Measurements from ENCODE around the gene ERAP2. TPM values are rescaled to one million over a fixed set of nuclear protein-coding genes. Genes with fewer than 3 reads are reported as not detected.

The ERAP2 gene
- total and polyA plus RNA-seq, 4 donors, result 2.9 to 5.7 (median 4.1) TPM

DNA sequence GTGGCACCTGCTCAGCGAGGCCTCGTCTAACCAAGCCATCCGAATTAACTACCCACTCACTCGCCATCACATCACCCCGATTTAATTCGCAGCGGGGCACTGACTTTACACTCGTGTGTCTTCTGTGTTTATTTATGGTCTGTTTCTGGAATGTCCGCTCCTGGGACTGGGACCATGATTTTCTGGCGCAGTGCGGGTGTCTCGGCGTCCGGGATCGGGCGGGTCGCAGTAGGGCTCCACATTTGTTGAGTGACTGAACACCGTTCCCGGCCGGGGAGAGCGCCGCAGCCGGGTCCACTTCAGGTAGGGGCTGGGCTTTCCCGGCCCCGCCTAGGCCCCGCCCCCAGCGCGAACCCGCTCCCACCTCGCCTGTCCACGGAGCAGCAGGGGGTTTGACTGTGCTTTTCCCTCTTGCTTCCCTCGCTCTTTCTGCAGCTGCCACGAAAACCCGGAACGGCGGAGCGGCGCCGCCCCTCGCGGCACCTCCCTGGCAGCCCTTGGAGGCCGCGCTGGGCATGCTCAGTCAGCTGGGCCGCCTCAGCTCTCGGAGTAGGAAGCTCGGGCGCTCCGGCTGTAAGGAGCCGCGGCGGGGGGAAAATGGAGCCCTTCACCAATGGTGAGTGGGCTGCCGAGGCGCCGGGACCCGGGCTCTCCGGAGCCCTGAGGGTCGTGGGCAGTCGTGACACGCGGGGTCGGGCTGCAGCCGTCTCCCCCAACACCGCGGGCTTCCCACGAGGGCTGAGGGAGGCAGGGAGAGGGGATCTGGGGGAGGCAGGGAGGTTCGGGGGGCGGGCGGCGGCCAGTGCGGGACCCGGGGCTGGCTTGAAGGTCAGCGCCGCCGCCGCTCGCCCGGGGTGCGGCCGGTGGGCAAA, 59.5 kb downstream of the ERAP2 start, which contains the start of gene LNPEP:
Gene LNPEP, plus strand, starts transcription at position 522 of the 872 bp plus-strand sequence. Its CDS starts 76 bp downstream, at position 598.
- Histone ChIP-seq H3K4me1 (ENCODE audit: control insufficient read depth, insufficient read depth, low read length) (no peaks in the 10 kb centered on the region), H3K4me3 (ENCODE audit: low read depth, low read length) (peak within 1 kb of the TSS; percentile 92), H3K27me3 (ENCODE audit: control insufficient read depth, insufficient read depth, low read length) (no peaks in the 10 kb centered on the region), H3K36me3 (ENCODE audit: control insufficient read depth, insufficient read depth, low read length) (no peaks in the 10 kb centered on the region), H3K27ac (ENCODE audit: low read depth, low read length) (peak within 1 kb of the TSS; percentile 99), H3K9me3 (ENCODE audit: control insufficient read depth, insufficient read depth, low read length) (no peaks in the 10 kb centered on the region)
- WGBS (ENCODE audit: insufficient coverage), result under 1% methylated on average over 75 of the region's 79 CpGs
- DNase-seq (ENCODE audit: low read depth in 4 of 6, low spot score in 6 of 6), result peak; percentile 87 to 99 (median 95)

DNA sequence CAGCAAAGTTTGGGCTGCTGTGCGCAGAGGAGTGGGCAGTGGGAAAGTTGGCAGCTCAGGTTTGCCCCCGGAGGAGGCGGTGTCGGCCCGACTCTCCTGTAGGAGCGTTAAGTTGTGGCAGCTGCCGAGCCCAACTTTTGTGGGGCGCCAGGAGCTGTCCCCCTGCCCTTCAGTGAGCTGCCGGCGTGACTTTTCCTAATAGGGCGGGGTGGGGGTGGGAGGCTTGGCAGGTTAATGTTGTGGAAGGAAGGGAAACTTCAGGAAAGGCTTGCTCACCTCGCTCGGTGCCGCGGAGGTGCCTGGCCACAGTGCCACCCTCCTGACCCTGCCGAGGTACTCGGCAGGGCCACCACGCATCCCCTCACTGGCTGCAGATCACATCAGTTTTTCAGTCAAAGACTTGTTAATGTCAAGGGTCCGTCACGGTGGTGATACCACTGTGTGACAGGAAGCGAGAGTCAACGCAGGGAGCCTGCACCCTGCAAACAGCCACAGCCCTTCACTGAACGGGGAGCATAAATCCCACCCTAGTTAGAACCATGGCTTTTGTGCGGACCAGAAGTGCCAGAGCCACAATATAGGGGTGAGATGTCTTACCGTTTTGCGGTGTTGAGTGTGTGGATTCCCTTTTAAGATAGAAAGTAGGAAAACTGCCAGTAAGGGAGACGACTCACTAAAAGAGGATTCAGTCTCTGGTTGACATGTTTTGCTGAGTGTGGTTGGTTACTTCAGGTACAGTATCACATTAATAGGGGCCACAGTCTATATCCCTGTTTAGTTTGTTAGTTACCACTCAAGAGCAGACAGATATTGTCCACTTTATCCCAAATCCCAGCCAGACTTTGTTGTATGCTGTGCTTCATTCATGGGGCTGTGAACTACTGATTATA, 60.4 kb downstream of the ERAP2 start:
- no peaks in the 10 kb centered on the region for H3K27me3 ChIP-seq (ENCODE audit: control insufficient read depth, insufficient read depth, low read length)
- H3K27ac ChIP-seq (ENCODE audit: low read depth, low read length), result peak overlapping the region; percentile 99
- DNase-seq (ENCODE audit: low read depth in 4 of 6, low spot score in 6 of 6), result peak in 5 of 6 donors; percentile 12 to 52 (median 44)
- H3K4me3 ChIP-seq (ENCODE audit: low read depth, low read length), result peak overlapping the region; percentile 92
- H3K4me1 ChIP-seq (ENCODE audit: control insufficient read depth, insufficient read depth, low read length), result no peaks in the 10 kb centered on the region
- WGBS (ENCODE audit: insufficient coverage), result 0% methylated on average over 26 of the region's 27 CpGs
- no peaks in the 10 kb centered on the region for H3K36me3 ChIP-seq (ENCODE audit: control insufficient read depth, insufficient read depth, low read length)
- no peaks in the 10 kb centered on the region for H3K9me3 ChIP-seq (ENCODE audit: control insufficient read depth, insufficient read depth, low read length)

DNA sequence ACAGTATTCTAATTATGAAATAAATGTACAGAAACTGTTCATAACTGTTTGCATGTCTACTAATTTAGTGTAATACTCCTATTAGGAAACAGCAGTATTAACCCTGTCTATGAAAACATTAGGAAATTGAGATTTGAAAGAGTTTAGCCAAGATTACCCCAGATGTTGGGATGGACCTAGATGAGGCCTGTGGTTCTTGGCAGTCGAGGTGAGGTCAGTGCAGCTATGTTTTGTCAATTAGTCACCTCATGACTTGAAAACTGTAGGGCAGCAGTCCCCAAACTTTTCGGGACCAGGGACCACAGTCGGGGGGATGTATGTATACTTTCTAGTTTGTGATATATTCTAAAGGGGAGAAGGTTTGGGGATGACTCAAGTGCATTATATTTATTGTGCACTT, 64.3 kb downstream of the ERAP2 start:
- H3K36me3 ChIP-seq (ENCODE audit: control insufficient read depth, insufficient read depth, low read length), result no peaks in the 10 kb centered on the region
- H3K4me3 ChIP-seq (ENCODE audit: low read depth, low read length), result no peak overlapping the region
- 86% methylated on average over 1 of the region's 3 CpGs for WGBS (ENCODE audit: insufficient coverage)
- H3K9me3 ChIP-seq (ENCODE audit: control insufficient read depth, insufficient read depth, low read length), result no peaks in the 10 kb centered on the region
- no peaks in the 10 kb centered on the region for H3K4me1 ChIP-seq (ENCODE audit: control insufficient read depth, insufficient read depth, low read length)
- H3K27me3 ChIP-seq (ENCODE audit: control insufficient read depth, insufficient read depth, low read length), result no peaks in the 10 kb centered on the region
- no peak overlapping the region for H3K27ac ChIP-seq (ENCODE audit: low read depth, low read length)
- DNase-seq (ENCODE audit: low read depth in 4 of 6, low spot score in 6 of 6), result no peak

DNA sequence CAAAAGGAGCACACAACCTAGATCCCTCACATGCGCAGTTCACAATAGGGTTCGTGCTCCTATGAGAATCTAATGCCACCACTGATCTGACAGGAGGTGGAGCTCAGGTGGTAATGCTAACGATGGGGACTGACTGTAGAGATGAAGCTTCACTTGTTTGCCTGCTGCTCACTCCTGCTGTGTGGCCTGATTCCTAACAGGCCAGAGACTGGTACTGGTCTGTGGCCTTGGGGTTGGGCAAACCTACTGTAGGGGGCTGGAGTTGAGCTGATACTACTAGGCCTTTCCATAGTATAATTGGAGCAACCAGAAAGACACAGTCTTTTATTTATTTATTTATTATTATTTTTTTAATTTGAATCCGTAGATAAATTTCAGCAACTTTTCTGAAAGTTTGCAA, 64.8 kb downstream of the ERAP2 start:
- no peaks in the 10 kb centered on the region for H3K4me1 ChIP-seq (ENCODE audit: control insufficient read depth, insufficient read depth, low read length)
- no peak for DNase-seq (ENCODE audit: low read depth in 4 of 6, low spot score in 6 of 6)
- 0% methylated on average over 1 of the region's 4 CpGs for WGBS (ENCODE audit: insufficient coverage)
- H3K27ac ChIP-seq (ENCODE audit: low read depth, low read length), result no peak overlapping the region
- H3K36me3 ChIP-seq (ENCODE audit: control insufficient read depth, insufficient read depth, low read length), result no peaks in the 10 kb centered on the region
- H3K27me3 ChIP-seq (ENCODE audit: control insufficient read depth, insufficient read depth, low read length), result no peaks in the 10 kb centered on the region
- no peaks in the 10 kb centered on the region for H3K9me3 ChIP-seq (ENCODE audit: control insufficient read depth, insufficient read depth, low read length)
- no peak overlapping the region for H3K4me3 ChIP-seq (ENCODE audit: low read depth, low read length)

DNA sequence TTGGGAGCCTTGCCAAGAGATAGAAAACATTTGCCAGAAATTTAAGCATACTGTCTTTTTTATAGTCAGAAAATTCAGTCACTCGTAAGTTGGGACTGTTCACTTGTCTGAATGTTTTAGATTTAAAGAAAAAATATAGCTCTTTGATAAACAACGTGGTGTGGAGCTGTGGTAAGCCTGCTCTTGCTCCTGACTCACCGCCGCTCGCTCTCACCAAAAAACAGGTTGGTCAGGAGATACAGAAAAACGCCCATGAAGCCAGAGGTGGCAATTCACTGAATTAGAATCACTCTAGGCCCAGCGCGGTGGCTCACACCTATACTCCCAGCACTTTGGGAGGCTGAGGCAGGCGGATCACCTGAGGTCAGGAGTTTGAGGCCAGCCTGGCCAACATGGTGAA, 65.8 kb downstream of the ERAP2 start:
- 98% methylated on average over 7 of the region's 9 CpGs for whole genome bisulfite sequencing (ENCODE audit: insufficient coverage)
- H3K9me3 ChIP-seq (ENCODE audit: control insufficient read depth, insufficient read depth, low read length), result no peaks in the 10 kb centered on the region
- H3K36me3 ChIP-seq (ENCODE audit: control insufficient read depth, insufficient read depth, low read length), result no peaks in the 10 kb centered on the region
- no peaks in the 10 kb centered on the region for H3K4me1 ChIP-seq (ENCODE audit: control insufficient read depth, insufficient read depth, low read length)
- no peaks in the 10 kb centered on the region for H3K27me3 ChIP-seq (ENCODE audit: control insufficient read depth, insufficient read depth, low read length)
- no peak overlapping the region for H3K27ac ChIP-seq (ENCODE audit: low read depth, low read length)
- no peak overlapping the region for H3K4me3 ChIP-seq (ENCODE audit: low read depth, low read length)
- DNase-seq (ENCODE audit: low read depth in 4 of 6, low spot score in 6 of 6), result no peak

DNA sequence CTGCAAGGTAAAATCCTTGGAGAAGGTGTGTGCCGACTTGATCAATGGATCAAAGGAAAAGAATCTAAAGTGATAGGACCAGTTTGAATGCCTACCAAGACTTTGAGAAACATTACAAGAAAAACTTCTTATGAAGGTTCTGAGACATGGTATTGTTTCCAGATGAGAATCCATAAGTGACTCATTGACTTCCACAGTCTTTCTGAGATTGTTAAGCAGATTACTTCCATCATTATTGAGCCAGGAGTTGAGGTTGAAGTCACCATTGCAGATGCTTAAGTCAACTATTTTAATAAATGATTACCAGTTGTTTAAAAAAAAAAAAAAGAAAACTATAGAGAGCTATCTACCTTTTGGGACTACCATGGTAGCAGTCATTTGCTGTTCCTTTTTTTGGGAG, 66.6 kb downstream of the ERAP2 start:
- WGBS (ENCODE audit: insufficient coverage), result no CpG with 5 or more reads among the region's 1 CpG
- no peak overlapping the region for H3K27ac ChIP-seq (ENCODE audit: low read depth, low read length)
- no peaks in the 10 kb centered on the region for H3K27me3 ChIP-seq (ENCODE audit: control insufficient read depth, insufficient read depth, low read length)
- H3K4me1 ChIP-seq (ENCODE audit: control insufficient read depth, insufficient read depth, low read length), result no peaks in the 10 kb centered on the region
- H3K36me3 ChIP-seq (ENCODE audit: control insufficient read depth, insufficient read depth, low read length), result no peaks in the 10 kb centered on the region
- no peak overlapping the region for H3K4me3 ChIP-seq (ENCODE audit: low read depth, low read length)
- no peak for DNase-seq (ENCODE audit: low read depth in 4 of 6, low spot score in 6 of 6)
- no peaks in the 10 kb centered on the region for H3K9me3 ChIP-seq (ENCODE audit: control insufficient read depth, insufficient read depth, low read length)

DNA sequence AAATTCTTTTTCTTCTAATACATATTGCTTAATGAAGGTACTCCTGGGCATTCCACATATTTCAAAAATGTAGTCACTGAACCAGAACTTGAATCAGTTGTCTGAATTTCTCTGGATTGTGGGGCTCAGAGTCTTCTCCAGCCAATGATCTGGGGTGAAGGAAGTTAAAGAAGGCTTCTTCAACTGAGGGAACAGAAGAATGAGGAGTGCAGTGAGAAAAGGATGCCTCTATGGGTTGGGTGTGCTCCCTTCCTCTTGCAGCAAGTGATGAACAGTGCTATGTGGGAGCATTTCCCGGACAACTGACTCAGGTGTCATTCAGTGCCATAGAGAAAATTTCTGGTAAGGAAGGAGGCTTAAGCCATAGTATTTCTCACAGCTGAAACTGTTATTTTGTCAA, 67.5 kb downstream of the ERAP2 start:
- Histone ChIP-seq H3K4me3 (ENCODE audit: low read depth, low read length) (no peak overlapping the region), H3K4me1 (ENCODE audit: control insufficient read depth, insufficient read depth, low read length) (no peaks in the 10 kb centered on the region), H3K27ac (ENCODE audit: low read depth, low read length) (no peak overlapping the region), H3K27me3 (ENCODE audit: control insufficient read depth, insufficient read depth, low read length) (no peaks in the 10 kb centered on the region), H3K36me3 (ENCODE audit: control insufficient read depth, insufficient read depth, low read length) (no peaks in the 10 kb centered on the region), H3K9me3 (ENCODE audit: control insufficient read depth, insufficient read depth, low read length) (no peaks in the 10 kb centered on the region)
- no peak for DNase-seq (ENCODE audit: low read depth in 4 of 6, low spot score in 6 of 6)
- no CpG with 5 or more reads among the region's 1 CpG for WGBS (ENCODE audit: insufficient coverage)

DNA sequence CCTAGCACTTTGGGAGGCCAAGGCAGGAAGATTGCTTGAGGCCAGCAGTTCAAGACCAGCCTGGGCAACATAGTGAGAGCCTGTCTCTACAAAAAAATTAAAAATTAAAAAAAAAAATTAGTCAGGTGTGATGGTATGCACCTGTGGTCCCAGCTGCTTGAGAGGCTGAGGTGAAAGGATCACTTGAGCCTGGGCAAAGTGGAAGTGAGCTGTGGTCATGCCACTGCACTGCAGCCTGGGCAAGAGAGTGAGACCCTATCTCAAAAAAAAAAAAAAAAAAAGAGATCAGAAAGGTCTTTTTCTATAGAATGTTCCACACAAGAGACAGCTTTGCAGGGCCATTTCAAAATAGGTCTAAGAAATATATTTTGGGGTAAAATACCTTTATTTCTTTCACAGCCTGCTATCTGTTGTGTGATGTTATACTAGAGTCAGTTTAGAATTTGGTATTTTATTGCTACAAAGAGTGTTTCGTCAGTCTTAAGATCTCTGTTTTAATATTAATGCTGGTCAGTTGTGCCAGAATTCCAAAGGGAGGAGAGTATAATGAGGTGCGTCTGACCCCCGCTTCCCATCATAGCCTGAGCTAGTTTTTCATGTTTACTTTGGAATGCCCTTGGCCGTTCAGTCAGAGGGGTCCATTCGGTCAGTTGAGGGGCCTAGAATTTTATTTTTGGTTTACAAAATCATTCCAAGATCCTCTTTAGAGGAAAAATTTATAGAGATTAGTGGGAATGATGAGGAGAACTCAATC, 69.0 kb downstream of the ERAP2 start:
- no peaks in the 10 kb centered on the region for H3K27me3 ChIP-seq (ENCODE audit: control insufficient read depth, insufficient read depth, low read length)
- no peaks in the 10 kb centered on the region for H3K9me3 ChIP-seq (ENCODE audit: control insufficient read depth, insufficient read depth, low read length)
- H3K36me3 ChIP-seq (ENCODE audit: control insufficient read depth, insufficient read depth, low read length), result no peaks in the 10 kb centered on the region
- H3K4me3 ChIP-seq (ENCODE audit: low read depth, low read length), result no peak overlapping the region
- no peak for DNase-seq (ENCODE audit: low read depth in 4 of 6, low spot score in 6 of 6)
- no peaks in the 10 kb centered on the region for H3K4me1 ChIP-seq (ENCODE audit: control insufficient read depth, insufficient read depth, low read length)
- H3K27ac ChIP-seq (ENCODE audit: low read depth, low read length), result no peak overlapping the region
- WGBS (ENCODE audit: insufficient coverage), result 79% methylated on average over 3 of the region's 5 CpGs

DNA sequence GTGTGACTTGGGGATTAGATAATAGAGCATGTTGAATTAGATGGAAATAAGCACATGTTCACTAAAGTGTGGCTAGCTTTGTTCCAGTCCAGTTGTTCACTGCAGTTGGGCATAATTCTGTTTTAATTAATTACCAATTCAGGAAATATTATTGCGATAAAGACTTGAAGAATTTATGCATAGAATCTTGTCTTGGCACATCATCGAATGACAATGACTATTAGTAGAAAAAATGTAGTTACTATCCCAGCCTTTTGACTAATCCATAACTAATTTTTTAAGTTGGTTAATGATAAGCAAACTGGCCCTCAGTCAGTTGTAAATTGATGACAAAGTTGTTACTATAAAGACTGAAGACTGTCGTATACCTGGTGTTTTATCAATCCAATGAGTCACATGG, 70.1 kb downstream of the ERAP2 start:
- Histone ChIP-seq H3K36me3 (ENCODE audit: control insufficient read depth, insufficient read depth, low read length) (no peaks in the 10 kb centered on the region), H3K9me3 (ENCODE audit: control insufficient read depth, insufficient read depth, low read length) (no peaks in the 10 kb centered on the region), H3K4me1 (ENCODE audit: control insufficient read depth, insufficient read depth, low read length) (no peaks in the 10 kb centered on the region), H3K27ac (ENCODE audit: low read depth, low read length) (no peak overlapping the region), H3K4me3 (ENCODE audit: low read depth, low read length) (no peak overlapping the region), H3K27me3 (ENCODE audit: control insufficient read depth, insufficient read depth, low read length) (no peaks in the 10 kb centered on the region)
- DNase-seq (ENCODE audit: low read depth in 4 of 6, low spot score in 6 of 6), result no peak
- no CpG with 5 or more reads among the region's 3 CpGs for WGBS (ENCODE audit: insufficient coverage)
